GM23248 (cell line): ENCODE measurements around the gene DEFB123.

ENCODE experiments used
- EZH2 ChIP-seq: fragments of 200-600 bp; sonication (generic); IDR thresholded peaks from 2 replicates; pipeline ENCODE4 v1.6.1; 2018; ENCODE audit warnings: antibody characterized with exemption, mild to moderate bottlenecking; ENCODE audit not compliant: insufficient read depth, poor library complexity, severe bottlenecking
- EZH2phosphoT487 ChIP-seq: fragments of 200-600 bp; sonication (generic); IDR thresholded peaks from 2 replicates; pipeline ENCODE4 v1.6.1; 2018; ENCODE audit warnings: antibody characterized with exemption, moderate library complexity, mild to moderate bottlenecking, low read depth; ENCODE audit not compliant: insufficient read depth

DNA sequence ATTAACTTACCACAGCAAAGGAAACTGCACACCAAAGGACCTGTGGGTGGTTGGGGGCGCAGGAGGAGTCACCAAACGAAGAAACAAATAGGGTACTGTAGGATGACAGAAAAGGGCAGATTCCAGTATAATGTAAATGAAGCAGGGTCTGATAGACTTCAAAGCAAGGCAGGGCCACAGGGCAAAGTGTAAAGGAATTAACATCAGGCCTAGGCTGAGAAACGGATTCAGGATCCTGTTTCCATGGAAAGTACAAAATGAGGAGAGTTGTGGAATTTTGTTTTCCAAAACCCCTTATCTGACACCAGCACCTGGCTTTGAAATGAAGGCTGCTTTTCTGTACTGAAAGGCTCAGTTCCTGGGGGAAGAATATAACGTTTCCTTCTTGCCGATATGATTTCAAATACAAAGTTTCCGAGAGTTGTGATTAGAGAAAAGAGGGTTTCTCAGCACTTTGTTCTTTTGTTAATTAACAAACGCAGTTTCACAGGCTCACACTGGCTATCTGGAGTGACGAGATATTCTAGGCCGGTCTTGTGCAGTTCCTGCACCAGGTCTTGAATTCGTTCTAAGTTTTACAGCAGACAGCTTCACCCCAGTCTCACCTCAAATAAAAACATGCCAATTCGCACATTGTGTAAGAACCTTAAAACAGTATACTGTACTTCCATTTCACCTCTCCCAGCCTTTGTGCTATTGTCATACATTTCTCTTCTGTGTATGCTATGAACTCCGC is 5.8 kb downstream of the DEFB123 start:
- no peak for TF ChIP-seq EZH2
- no peak for TF ChIP-seq EZH2phosphoT487
